Naive B cell (primary cell): Measurements from ENCODE around the gene ADAMTS16. TPM values are rescaled to one million over a fixed set of nuclear protein-coding genes. Genes with fewer than 3 reads are reported as not detected.

ENCODE experiments used
- ATAC-seq, 2 donors: fragments of 150-1000 bp; cut with Tn5 transposase; 2 replicates each; pipeline ENCODE4 v1.10.0; 2021; ENCODE audit warnings: low read depth in 2 of 2, mild to moderate bottlenecking in 2 of 2, moderate library complexity in 2 of 2
- DNase-seq: peaks from one replicate; pipeline ENCODE4 v3.0.0; 2022
- H3K27ac Mint-ChIP-seq, 6 donors: one replicate each; pipeline ENCODE4 v1.8.0; 2020 to 2022; ENCODE audit warnings: mild to moderate bottlenecking in 6 of 6, mixed read lengths in 6 of 6, moderate library complexity in 5 of 6, inconsistent platforms in 2 of 6
- H3K27me3 Mint-ChIP-seq, 3 donors: one replicate each; pipeline ENCODE4 v1.8.0; 2021 to 2022; ENCODE audit warnings: mixed read lengths in 3 of 3, mild to moderate bottlenecking in 1 of 3
- H3K36me3 Mint-ChIP-seq, 2 donors: one replicate each; pipeline ENCODE4 v1.8.0; 2020 to 2022; ENCODE audit warnings: mixed read lengths in 2 of 2, inconsistent platforms in 1 of 2, mild to moderate bottlenecking in 1 of 2
- H3K4me1 Mint-ChIP-seq, 3 donors: one replicate each; pipeline ENCODE4 v1.8.0; 2020 to 2022; ENCODE audit warnings: mixed read lengths in 3 of 3, inconsistent platforms in 1 of 3, mild to moderate bottlenecking in 1 of 3, moderate library complexity in 1 of 3
- H3K4me3 Mint-ChIP-seq, 8 donors: one replicate each; pipeline ENCODE4 v1.8.0; 2020 to 2022; ENCODE audit warnings: mild to moderate bottlenecking in 8 of 8, mixed read lengths in 8 of 8, moderate library complexity in 8 of 8, inconsistent platforms in 2 of 8
- H3K9me3 Mint-ChIP-seq, 7 donors: one replicate each; pipeline ENCODE4 v1.8.0; 2020 to 2022; ENCODE audit warnings: mixed read lengths in 7 of 7, mild to moderate bottlenecking in 5 of 7, inconsistent platforms in 2 of 7, moderate library complexity in 1 of 7
- polyA plus RNA-seq, 6 donors: library from polyadenylated mRNA; unstranded; fragments of 300-500 nt; fragmentation: Illumina TruSeq; gene quantifications; one replicate each; pipeline ENCODE4 v1.2.3, GENCODE V29; 2021; ENCODE audit warnings: low read depth in 6 of 6

Gene ADAMTS16, protein sequence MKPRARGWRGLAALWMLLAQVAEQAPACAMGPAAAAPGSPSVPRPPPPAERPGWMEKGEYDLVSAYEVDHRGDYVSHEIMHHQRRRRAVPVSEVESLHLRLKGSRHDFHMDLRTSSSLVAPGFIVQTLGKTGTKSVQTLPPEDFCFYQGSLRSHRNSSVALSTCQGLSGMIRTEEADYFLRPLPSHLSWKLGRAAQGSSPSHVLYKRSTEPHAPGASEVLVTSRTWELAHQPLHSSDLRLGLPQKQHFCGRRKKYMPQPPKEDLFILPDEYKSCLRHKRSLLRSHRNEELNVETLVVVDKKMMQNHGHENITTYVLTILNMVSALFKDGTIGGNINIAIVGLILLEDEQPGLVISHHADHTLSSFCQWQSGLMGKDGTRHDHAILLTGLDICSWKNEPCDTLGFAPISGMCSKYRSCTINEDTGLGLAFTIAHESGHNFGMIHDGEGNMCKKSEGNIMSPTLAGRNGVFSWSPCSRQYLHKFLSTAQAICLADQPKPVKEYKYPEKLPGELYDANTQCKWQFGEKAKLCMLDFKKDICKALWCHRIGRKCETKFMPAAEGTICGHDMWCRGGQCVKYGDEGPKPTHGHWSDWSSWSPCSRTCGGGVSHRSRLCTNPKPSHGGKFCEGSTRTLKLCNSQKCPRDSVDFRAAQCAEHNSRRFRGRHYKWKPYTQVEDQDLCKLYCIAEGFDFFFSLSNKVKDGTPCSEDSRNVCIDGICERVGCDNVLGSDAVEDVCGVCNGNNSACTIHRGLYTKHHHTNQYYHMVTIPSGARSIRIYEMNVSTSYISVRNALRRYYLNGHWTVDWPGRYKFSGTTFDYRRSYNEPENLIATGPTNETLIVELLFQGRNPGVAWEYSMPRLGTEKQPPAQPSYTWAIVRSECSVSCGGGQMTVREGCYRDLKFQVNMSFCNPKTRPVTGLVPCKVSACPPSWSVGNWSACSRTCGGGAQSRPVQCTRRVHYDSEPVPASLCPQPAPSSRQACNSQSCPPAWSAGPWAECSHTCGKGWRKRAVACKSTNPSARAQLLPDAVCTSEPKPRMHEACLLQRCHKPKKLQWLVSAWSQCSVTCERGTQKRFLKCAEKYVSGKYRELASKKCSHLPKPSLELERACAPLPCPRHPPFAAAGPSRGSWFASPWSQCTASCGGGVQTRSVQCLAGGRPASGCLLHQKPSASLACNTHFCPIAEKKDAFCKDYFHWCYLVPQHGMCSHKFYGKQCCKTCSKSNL
- polyA plus RNA-seq, result not detected

DNA sequence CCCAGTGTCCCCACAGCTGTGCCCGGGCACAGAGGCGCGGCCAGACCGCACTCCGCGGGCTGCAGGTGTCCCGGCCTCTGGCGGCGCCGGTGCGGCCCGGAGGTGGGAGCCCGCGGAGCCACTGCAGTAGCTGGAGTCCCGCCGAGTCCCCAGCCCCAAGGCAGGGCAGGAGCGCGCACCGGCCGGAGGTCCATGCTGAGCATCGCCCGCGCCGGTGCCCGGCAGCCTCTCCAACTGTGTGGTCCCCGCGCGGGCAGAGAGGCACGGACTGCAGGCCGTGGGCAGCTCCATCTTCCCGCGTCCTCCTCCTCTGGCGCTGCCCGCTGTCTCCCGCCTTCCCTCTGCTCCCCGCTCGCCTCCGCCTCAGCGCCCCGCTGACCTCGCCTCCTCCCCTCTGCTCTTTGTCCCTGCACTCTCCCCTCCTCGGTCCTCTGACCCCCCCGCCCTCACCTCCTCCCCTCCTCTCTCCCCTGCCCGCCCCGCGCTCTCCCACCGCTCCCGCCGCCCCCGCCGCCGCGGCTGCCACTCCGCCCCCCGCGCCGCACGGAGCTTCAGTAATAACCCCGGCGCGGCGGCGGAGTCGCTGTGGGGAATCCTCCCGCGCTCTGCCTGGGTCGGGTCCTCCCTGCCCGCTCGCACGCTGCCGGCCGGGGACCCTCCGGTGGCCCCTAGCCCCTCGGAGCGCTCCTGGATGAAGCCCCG is at the start of gene ADAMTS16:
Gene ADAMTS16 (plus strand): TSS at position 554 of the 702 bp plus-strand sequence. CDS start 138 bp downstream, at position 692.
- Mint-ChIP-seq H3K9me3 (peaks cover 0 to 3% (median 0%) of the 10 kb centered on the region in 7 donors), H3K27ac (peak within 1 kb of the TSS in 1 of 6 donors; percentile 18), H3K36me3 (no peaks in the 10 kb centered on the region), H3K27me3 (peaks cover 21 to 25% (median 25%) of the 10 kb centered on the region in 3 donors), H3K4me1 (peaks cover 0 to 10% (median 0%) of the 10 kb centered on the region in 3 donors), H3K4me3 (peak within 1 kb of the TSS in 1 of 8 donors; percentile 1)
- no peak for DNase-seq
- no peak for ATAC-seq

DNA sequence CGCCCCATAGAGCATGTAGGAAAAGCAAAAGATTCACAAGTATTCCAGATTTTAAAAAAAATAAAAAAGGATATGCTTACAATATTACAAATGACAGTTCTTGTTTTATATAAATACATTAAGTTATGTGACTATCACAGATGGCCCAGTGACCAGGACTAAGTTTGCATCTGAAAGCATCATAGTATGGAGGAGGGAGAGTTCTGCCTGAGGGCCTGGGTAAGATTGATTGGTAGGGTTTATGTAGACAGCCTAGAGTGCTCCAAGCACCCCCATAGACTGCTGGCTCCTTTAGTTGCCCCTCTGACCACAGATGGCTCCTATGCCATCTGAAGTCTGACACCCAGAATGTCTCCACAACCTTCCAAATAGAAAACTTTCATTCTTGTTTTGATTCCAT is 48.0 kb upstream of the ADAMTS16 start:
- Mint-ChIP-seq H3K4me1 (no peaks in the 10 kb centered on the region), H3K4me3 (no peak overlapping the region)

DNA sequence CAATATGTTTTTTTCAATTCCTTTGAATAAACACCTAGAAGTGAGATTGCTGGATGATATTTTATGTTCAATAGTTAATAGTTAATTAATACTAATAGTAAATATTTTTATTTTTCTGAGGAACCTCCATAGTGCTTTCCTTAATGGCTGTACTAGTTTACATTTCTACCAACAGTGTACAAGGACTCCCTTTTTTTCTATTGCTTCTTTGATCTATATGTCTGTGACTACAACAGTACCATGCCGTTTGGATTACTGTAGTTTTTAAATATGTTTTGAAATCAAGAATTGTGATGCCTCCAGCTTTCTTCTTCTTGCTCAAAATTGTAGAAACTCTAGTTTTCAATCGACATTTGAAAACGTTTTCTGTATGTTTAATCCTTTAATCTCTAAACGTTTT is 39.5 kb upstream of the ADAMTS16 start:
- Mint-ChIP-seq H3K4me3 (no peak overlapping the region), H3K27me3 (no peaks in the 10 kb centered on the region), H3K27ac (no peak overlapping the region), H3K36me3 (no peaks in the 10 kb centered on the region), H3K9me3 (peaks cover 4 to 22% (median 10%) of the 10 kb centered on the region in 7 donors), H3K4me1 (no peaks in the 10 kb centered on the region)
- DNase-seq (no peak), ATAC-seq (no peak)

More for the DNA sequence above, 48.0 kb upstream of the ADAMTS16 start:
- Mint-ChIP-seq H3K9me3 (peaks cover 0 to 9% (median 3%) of the 10 kb centered on the region in 7 donors), H3K36me3 (no peaks in the 10 kb centered on the region), H3K27me3 (no peaks in the 10 kb centered on the region), H3K27ac (no peak overlapping the region)
- ATAC-seq, result no peak
- no peak for DNase-seq

DNA sequence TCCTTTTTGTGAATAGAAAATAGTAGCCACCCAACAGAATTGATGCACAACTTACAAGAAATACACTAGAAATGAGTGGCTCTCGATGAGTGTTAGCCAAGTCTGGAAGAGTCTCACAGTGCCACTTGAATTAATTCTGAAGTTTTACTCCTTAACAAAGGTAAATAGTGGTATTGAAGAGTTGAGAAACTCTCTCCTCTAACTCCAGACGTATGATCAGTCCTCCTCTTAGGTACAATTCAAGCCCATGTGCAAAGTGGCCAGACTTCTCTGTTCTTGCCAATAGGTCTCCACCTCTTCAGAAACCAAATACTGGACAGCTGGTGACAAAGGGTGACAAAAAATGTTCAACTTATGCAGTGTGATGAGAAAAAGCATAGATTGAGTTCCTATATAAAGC is 38.5 kb upstream of the ADAMTS16 start:
- Mint-ChIP-seq H3K36me3 (no peaks in the 10 kb centered on the region), H3K9me3 (peaks cover 4 to 22% (median 10%) of the 10 kb centered on the region in 7 donors), H3K4me1 (no peaks in the 10 kb centered on the region), H3K4me3 (no peak overlapping the region), H3K27ac (no peak overlapping the region), H3K27me3 (no peaks in the 10 kb centered on the region)
- DNase-seq (no peak), ATAC-seq (no peak)

DNA sequence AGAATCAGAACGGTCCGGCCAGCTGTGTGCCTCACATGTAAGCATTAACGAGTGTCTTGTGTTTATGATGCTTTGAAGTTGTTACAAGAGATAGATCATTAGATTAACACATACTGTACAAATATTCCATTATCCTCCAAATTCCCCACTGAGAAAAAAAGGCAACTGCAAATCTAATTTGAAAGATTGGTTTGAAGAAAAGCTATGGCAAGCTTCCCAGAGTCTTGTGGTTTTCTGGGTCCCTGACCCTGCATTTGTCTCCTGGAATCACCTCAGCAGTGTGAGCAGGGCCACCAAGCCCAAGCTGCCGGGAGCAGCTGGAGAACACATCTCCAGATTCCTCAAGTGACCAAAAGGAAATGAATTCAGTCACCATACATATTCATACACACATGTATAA is 36.9 kb upstream of the ADAMTS16 start:
- Mint-ChIP-seq H3K27ac (no peak overlapping the region), H3K4me1 (no peaks in the 10 kb centered on the region), H3K4me3 (no peak overlapping the region), H3K36me3 (no peaks in the 10 kb centered on the region), H3K27me3 (peaks cover 0 to under 1% (median 0%) of the 10 kb centered on the region in 3 donors), H3K9me3 (peaks cover 4 to 22% (median 10%) of the 10 kb centered on the region in 7 donors)
- ATAC-seq (no peak), DNase-seq (no peak)

DNA sequence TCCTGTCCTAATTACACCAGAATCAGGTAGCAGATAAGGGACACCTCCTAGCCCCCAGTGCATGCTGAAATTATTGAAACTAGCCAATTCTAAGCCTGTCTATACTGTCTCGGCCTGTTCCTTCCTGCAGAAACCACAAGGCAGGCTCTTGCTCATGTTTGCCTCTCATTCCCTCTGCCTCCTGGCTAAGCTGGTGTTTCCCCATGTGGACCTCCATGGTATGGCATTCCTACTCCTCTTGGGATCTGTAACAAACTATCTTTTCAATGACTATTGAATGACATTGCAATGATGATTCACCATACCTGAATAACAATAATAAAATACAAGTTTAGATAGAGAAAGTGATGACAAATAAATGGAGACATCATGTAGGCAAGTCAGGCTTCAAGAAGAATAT is 35.6 kb upstream of the ADAMTS16 start:
- Mint-ChIP-seq H3K27ac (no peak overlapping the region), H3K9me3 (peaks cover 3 to 13% (median 6%) of the 10 kb centered on the region in 7 donors), H3K27me3 (peaks cover 0 to 3% (median 0%) of the 10 kb centered on the region in 3 donors), H3K4me3 (no peak overlapping the region), H3K36me3 (no peaks in the 10 kb centered on the region), H3K4me1 (no peaks in the 10 kb centered on the region)
- ATAC-seq, result no peak
- DNase-seq, result no peak

DNA sequence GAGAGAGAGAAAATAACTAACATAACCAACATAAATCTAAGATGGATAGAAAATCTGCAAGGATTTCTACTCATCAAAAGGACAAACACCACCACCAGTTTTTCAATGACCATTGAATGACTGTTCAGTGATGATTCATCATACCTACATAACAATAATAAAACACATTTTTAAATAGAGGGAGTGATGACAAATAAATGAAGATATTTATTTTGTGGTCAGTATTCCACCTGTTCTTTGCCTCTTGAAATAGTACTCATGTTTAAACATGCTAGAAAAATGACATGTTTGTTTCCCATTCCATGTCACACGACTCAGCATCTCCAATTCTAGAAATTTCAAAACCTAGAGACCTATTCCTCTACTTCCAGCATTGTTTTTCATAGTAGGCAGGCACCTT is 34.6 kb upstream of the ADAMTS16 start:
- DNase-seq, result no peak
- Mint-ChIP-seq H3K27ac (no peak overlapping the region), H3K27me3 (peaks cover 0 to 3% (median 0%) of the 10 kb centered on the region in 3 donors), H3K4me3 (no peak overlapping the region), H3K9me3 (peaks cover 3 to 12% (median 5%) of the 10 kb centered on the region in 7 donors), H3K36me3 (no peaks in the 10 kb centered on the region), H3K4me1 (no peaks in the 10 kb centered on the region)
- no peak for ATAC-seq

DNA sequence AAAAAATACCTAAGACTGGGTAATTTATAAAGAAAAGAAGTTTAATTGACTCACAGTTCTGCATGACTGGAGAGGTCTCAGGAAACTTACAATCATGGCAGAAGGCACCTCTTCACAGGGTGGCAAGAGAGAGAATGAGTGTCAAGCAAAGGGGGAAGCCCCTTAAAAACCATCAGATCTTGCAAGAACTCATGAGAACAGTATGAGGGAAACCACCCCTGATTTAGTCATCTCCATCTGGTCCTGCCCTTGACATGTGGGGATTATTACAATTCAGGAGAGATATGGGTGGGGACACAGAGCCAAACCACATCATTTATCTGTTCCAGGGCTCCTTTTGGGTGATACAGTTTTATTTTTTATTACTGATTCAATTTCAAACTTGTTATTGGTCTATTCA is 23.2 kb upstream of the ADAMTS16 start:
- H3K4me3 Mint-ChIP-seq, result no peak overlapping the region
- H3K36me3 Mint-ChIP-seq, result no peaks in the 10 kb centered on the region
- H3K4me1 Mint-ChIP-seq, result no peaks in the 10 kb centered on the region

DNA sequence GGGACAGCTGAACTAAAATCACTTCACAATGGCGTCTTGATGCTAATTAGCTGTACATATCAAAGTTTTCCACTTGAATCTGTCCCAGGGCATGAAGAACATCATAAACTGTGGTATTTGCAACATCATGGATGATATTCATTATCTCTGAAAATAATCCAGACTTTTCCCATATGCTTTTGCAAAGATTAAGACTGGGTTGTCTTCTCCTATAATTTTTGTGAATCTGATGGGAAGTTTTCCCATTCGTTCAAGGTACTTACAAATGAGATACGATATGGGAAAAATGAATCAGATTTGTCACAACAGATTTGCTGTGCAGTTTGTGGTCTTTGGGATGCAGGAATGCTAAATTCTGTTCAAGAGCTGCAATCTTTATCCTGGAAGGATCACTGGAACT is 17.4 kb upstream of the ADAMTS16 start:
- DNase-seq (no peak), ATAC-seq (no peak)
- H3K4me1 Mint-ChIP-seq, result no peaks in the 10 kb centered on the region
- H3K36me3 Mint-ChIP-seq, result no peaks in the 10 kb centered on the region
- H3K9me3 Mint-ChIP-seq, result peaks cover 0 to 19% (median 5%) of the 10 kb centered on the region in 7 donors
- peaks cover 6 to 16% (median 9%) of the 10 kb centered on the region in 3 donors for H3K27me3 Mint-ChIP-seq
- no peak overlapping the region for H3K27ac Mint-ChIP-seq
- H3K4me3 Mint-ChIP-seq, result no peak overlapping the region

More for the DNA sequence above, 23.2 kb upstream of the ADAMTS16 start:
- peaks cover under 1 to 26% (median 7%) of the 10 kb centered on the region in 7 donors for H3K9me3 Mint-ChIP-seq
- H3K27ac Mint-ChIP-seq, result no peak overlapping the region
- DNase-seq, result no peak
- H3K27me3 Mint-ChIP-seq, result peaks cover 6 to 9% (median 6%) of the 10 kb centered on the region in 3 donors
- no peak for ATAC-seq

DNA sequence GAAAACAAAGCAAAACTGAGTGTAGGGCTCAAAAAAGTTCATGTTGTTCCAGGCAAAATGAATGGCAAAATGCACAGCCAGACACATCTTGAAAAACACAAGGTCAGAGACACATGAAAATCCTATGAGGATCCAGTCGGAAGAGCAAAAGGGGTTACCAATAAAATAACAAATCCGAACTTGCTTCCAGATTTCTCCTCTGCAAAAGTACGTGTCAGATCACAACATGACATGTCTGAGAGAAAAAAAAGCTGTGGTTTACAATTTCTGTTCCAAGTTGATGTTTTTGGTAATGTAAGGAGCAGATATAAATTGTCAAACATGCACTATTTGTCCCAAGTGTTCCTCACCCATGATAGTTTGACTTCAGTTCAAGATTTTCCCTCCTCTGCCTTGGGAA is 15.9 kb upstream of the ADAMTS16 start:
- Mint-ChIP-seq H3K27ac (no peak overlapping the region), H3K9me3 (peaks cover 0 to 5% (median 2%) of the 10 kb centered on the region in 7 donors), H3K4me1 (no peaks in the 10 kb centered on the region), H3K27me3 (peaks cover 6 to 16% (median 9%) of the 10 kb centered on the region in 3 donors), H3K36me3 (no peaks in the 10 kb centered on the region), H3K4me3 (no peak overlapping the region)
- DNase-seq, result no peak
- ATAC-seq, result no peak

DNA sequence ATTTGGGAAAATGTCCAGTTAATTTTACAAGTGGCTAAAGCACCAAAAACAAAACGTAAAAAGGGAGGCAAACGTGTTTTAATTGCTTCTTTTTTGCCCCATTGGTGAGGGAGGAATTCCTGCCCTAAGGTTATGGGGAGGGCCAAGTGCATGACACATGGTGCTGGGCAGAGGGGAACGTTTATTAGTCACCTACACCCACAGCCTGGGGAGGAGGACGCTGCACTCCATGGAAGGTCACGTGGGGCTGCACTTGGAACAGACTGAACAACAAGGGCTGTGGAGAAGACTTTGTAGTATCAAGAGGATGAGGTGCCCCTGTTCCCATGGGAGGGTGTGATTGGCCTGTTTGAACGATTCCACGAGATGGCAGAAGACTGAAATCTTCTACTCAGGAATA is 13.7 kb upstream of the ADAMTS16 start:
- ATAC-seq (no peak), DNase-seq (no peak)
- Mint-ChIP-seq H3K4me1 (no peaks in the 10 kb centered on the region), H3K27ac (no peak overlapping the region), H3K4me3 (no peak overlapping the region), H3K27me3 (peaks cover 0 to 15% (median 4%) of the 10 kb centered on the region in 3 donors), H3K9me3 (peaks cover 0 to 2% (median 0%) of the 10 kb centered on the region in 7 donors), H3K36me3 (no peaks in the 10 kb centered on the region)

DNA sequence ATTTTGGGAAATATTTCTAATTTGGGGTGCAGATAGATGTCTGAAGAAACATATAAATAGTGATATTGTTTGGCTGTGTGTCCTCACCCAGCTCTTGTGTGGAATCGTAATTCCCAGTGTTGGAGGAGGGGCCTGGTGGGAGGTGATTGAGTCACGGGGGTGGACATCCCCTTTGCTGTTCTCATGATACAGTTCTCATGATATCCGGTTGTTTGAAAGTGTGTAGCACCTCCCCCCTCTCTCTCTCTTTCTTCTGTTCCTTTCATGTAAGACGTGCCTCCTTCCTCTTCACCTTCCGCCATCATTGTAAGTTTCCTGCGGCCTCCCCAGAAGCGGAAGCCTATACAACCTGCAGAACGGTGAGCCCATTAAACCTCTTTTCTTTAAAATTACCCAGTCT is 11.4 kb upstream of the ADAMTS16 start:
- Mint-ChIP-seq H3K36me3 (no peaks in the 10 kb centered on the region), H3K9me3 (peaks cover 0 to 2% (median 0%) of the 10 kb centered on the region in 7 donors), H3K27ac (no peak overlapping the region)

More for the DNA sequence above, 11.4 kb upstream of the ADAMTS16 start:
- ATAC-seq, result no peak
- Mint-ChIP-seq H3K4me1 (no peaks in the 10 kb centered on the region), H3K4me3 (no peak overlapping the region), H3K27me3 (peaks cover 0 to 7% (median 0%) of the 10 kb centered on the region in 3 donors)
- no peak for DNase-seq
